ENCODE measurements around the gene CAPG.
"Not testable (repeated sequence)": the region's sequence is repeated elsewhere in the genome, so short reads cannot be mapped to it uniquely, and the experiment has no call there.

Gene CAPG
- total RNA-seq, result 4.4 to 34.5 (median 10.8) reads per million in 3 experiments

GRCh38 chr2:85409845-85410583 is at the start of gene CAPG:
Gene CAPG, minus strand, starts transcription at chr2:85410366. Its CDS starts 8,221 bp downstream, at chr2:85402145.
- DNase-seq, result peak; percentile 24

- DNase-seq, result no peak
Measured at GRCh38 chr2:85459771-85460170, 49.6 kb upstream of the CAPG start.

GRCh38 chr2:85458601-85459563 is 48.7 kb upstream of the CAPG start:
- no peak for DNase-seq

GRCh38 chr2:85457877-85458316 is 47.7 kb upstream of the CAPG start:
- DNase-seq, result no peak

- no peak for DNase-seq
Measured at GRCh38 chr2:85457043-85457442, 46.9 kb upstream of the CAPG start.

- DNase-seq, result no peak
Measured at GRCh38 chr2:85455552-85456090, 45.5 kb upstream of the CAPG start.

GRCh38 chr2:85453571-85453970 is 43.4 kb upstream of the CAPG start:
- no peak for DNase-seq

- no peak for DNase-seq
Measured at GRCh38 chr2:85452237-85452636, 42.1 kb upstream of the CAPG start.

GRCh38 chr2:85449214-85449588 is 39.0 kb upstream of the CAPG start:
- DNase-seq, result no peak

- no peak for DNase-seq
Measured at GRCh38 chr2:85448461-85449213, 38.5 kb upstream of the CAPG start.

GRCh38 chr2:85447222-85447585 is 37.0 kb upstream of the CAPG start:
- DNase-seq, result no peak

- no peak for DNase-seq
Measured at GRCh38 chr2:85446296-85447221, 36.4 kb upstream of the CAPG start.

GRCh38 chr2:85445316-85446295 is 35.4 kb upstream of the CAPG start:
- DNase-seq, result no peak

- no peak for DNase-seq
Measured at GRCh38 chr2:85444629-85445172, 34.5 kb upstream of the CAPG start.

- DNase-seq, result no peak
Measured at GRCh38 chr2:85441864-85442263, 31.7 kb upstream of the CAPG start.

- DNase-seq, result no peak
Measured at GRCh38 chr2:85440729-85441128, 30.6 kb upstream of the CAPG start.

- no peak for DNase-seq
Measured at GRCh38 chr2:85439986-85440385, 29.8 kb upstream of the CAPG start.

- not testable (repeated sequence) for DNase-seq
Measured at GRCh38 chr2:85439569-85439968, 29.4 kb upstream of the CAPG start.

- no peak for DNase-seq
Measured at GRCh38 chr2:85439025-85439472, 28.9 kb upstream of the CAPG start.
